Testis (tissue), 2 donors: ENCODE measurements around the gene CSNK1A1L.
A peak's percentile ranks its signal among the peaks of the same experiment; 100 is the strongest.

Experiments
- POLR2A ChIP-seq: fragments of 450-650 bp; IDR thresholded peaks from one replicate; pipeline ENCODE4 v1.6.1; 2017; ENCODE audit warnings: antibody characterized with exemption, mild to moderate bottlenecking, moderate library complexity
- TF ChIP-seq, protein P1 (sequence below), 3 experiments: fragments of 450-650 bp in 2 of 3; fragments of 200-600 bp in 1 of 3; sonication (generic) in 1 of 3; IDR thresholded peaks; one replicate each; pipeline ENCODE4 v1.5.1; 2016 to 2019; ENCODE audit warnings: antibody characterized with exemption in 3 of 3, mild to moderate bottlenecking in 2 of 3, moderate library complexity in 1 of 3

DNA sequence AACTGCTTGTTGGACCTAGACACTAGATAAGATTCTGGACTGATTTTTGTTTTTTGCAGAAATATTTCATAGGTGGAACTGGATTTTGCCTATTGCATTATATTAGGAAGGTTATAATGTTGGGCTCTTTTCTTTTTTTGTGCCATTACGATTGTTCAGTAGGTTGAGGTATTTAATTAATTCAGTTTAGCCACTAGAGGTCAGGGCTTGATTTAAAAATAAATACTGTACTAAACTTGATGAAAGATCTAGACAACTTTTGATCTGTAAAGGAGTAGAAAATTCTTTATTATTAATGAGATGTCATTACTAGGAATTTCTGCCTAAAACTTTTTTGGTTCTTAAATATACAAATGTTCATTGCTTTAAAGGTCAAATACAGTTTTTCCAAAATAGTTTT lies 30.8 kb downstream of the CSNK1A1L start:
- TF ChIP-seq, protein P1, sequence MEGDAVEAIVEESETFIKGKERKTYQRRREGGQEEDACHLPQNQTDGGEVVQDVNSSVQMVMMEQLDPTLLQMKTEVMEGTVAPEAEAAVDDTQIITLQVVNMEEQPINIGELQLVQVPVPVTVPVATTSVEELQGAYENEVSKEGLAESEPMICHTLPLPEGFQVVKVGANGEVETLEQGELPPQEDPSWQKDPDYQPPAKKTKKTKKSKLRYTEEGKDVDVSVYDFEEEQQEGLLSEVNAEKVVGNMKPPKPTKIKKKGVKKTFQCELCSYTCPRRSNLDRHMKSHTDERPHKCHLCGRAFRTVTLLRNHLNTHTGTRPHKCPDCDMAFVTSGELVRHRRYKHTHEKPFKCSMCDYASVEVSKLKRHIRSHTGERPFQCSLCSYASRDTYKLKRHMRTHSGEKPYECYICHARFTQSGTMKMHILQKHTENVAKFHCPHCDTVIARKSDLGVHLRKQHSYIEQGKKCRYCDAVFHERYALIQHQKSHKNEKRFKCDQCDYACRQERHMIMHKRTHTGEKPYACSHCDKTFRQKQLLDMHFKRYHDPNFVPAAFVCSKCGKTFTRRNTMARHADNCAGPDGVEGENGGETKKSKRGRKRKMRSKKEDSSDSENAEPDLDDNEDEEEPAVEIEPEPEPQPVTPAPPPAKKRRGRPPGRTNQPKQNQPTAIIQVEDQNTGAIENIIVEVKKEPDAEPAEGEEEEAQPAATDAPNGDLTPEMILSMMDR (IDR thresholded peaks at IDR 0.05): peak in 1 of 3 experiments; percentile 51
- no peak for TF ChIP-seq POLR2A
